Breast epithelium (tissue), 4 donors: ENCODE results near the gene GPBAR1. TPM values are rescaled to one million over a fixed set of nuclear protein-coding genes. Genes with fewer than 3 reads are reported as not detected.

Experiments
- DNase-seq, 2 donors: peaks; one replicate each; pipeline ENCODE4 v3.0.0-alpha.2; 2019; ENCODE audit warnings: low spot score in 2 of 2
- H3K27ac ChIP-seq, 2 donors: fragments of 200-600 bp; sonication (generic) in 1 of 2; one replicate each; pipeline ENCODE4 v1.5.1; 2016 to 2019; ENCODE audit warnings: mild to moderate bottlenecking in 1 of 2
- H3K27me3 ChIP-seq, 2 donors: fragments of 200-600 bp; sonication (generic) in 1 of 2; one replicate each; pipeline versions ENCODE4 v1.5.1 to v1.6.0; 2017 to 2019; ENCODE audit warnings: control low read depth in 1 of 2, mild to moderate bottlenecking in 1 of 2
- H3K36me3 ChIP-seq: fragments of 200-600 bp; one replicate; pipeline ENCODE4 v1.5.1; 2019
- H3K4me1 ChIP-seq, 2 donors: fragments of 200-600 bp; sonication (generic); one replicate each; pipeline ENCODE4 v1.5.1; 2016 to 2019; ENCODE audit warnings: control low read depth in 1 of 2
- H3K4me3 ChIP-seq, 3 donors: fragments of 200-600 bp; sonication (generic); 1 replicate in 2 of 3; 2 replicates in 1 of 3; pipeline ENCODE4 v1.5.1; 2016 to 2019; ENCODE audit warnings: mild to moderate bottlenecking in 3 of 3, moderate library complexity in 2 of 3
- H3K9me3 ChIP-seq, 2 donors: fragments of 200-600 bp; sonication (generic) in 1 of 2; one replicate each; pipeline ENCODE4 v1.5.1; 2016 to 2019; ENCODE audit warnings: control low read depth in 1 of 2
- POLR2A ChIP-seq: fragments of 450-650 bp; IDR thresholded peaks from one replicate; pipeline ENCODE4 v1.6.1; 2016; ENCODE audit warnings: antibody characterized with exemption, mild to moderate bottlenecking, moderate library complexity
- POLR2AphosphoS5 ChIP-seq, 3 donors: sonication (generic); formaldehyde crosslinking; IDR thresholded peaks; one replicate each; pipeline ENCODE4 v1.6.1; 2017; ENCODE audit warnings: antibody characterized with exemption in 3 of 3
- intact Hi-C: fragments of 100-400 bp; cut with DNase I; formaldehyde crosslinking; loops from one replicate; pipeline ENCODE4 v1.15.1; 2023; ENCODE audit warnings: low total_unique reads
- total RNA-seq, 3 donors: library from RNA; depleted of rRNA; stranded (reverse); fragments of >200 nt; gene quantifications; one replicate each; pipeline ENCODE4 v1.1.0, GENCODE V29; 2016
- TF ChIP-seq, protein P1 (sequence below), 3 donors: fragments of 450-650 bp; IDR thresholded peaks; one replicate each; pipeline ENCODE4 v1.5.1; 2016 to 2017; ENCODE audit warnings: antibody characterized with exemption in 3 of 3, mild to moderate bottlenecking in 3 of 3, moderate library complexity in 3 of 3

GPBAR1 gene
- total RNA-seq, 3 donors from 2014 or later = 5.2 to 22.2 (median 8.5) TPM

DNA sequence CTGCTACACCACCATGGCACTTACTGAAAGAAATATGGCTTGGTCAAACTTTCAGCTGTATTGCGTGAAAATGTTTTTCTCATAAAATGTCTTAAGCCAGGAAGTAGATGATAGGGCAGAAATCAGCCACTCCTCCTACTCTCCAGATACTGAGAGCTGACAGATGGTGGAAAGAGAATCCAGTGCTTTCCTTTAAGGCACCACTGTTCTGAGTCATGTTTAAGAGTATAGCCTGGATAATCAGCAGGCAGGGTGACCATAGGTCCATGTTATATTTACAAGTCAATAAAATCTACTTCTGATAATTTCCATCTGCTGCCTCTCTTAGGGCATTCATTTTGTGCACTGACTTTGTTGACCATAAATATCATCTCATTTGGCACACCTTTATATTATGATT lies 21.9 kb upstream of the GPBAR1 start:
- DNase-seq = no peak
- Histone ChIP-seq H3K9me3 (no peaks in the 10 kb centered on the region), H3K36me3 (no peaks in the 10 kb centered on the region), H3K4me3 (no peak overlapping the region), H3K4me1 (no peaks in the 10 kb centered on the region), H3K27me3 (no peaks in the 10 kb centered on the region), H3K27ac (no peak overlapping the region)
- intact Hi-C loops = no loop called here
- no peak for TF ChIP-seq POLR2A

DNA sequence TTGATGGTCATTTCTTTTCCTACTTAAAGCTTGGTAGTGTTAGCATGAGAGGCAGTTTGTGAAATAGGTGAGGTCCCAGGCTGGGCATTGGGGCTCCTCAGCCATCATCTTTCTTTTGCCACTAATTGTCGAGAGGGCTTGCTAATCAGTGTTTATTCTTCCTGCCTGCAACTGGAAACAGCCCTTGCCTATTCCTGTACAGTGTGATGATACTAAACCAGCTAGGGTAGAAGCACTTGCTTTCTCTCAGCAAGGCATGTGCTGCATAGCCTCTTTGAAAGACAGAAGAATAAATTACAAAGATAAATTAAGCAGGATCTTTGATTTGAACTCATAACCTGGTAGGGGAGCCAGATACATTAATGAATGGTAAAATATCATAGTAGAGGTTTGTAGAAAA lies 16.6 kb upstream of the GPBAR1 start:
- DNase-seq = no peak
- H3K27me3 ChIP-seq = no peaks in the 10 kb centered on the region
- H3K4me1 ChIP-seq = no peaks in the 10 kb centered on the region
- peaks cover 4% of the 10 kb centered on the region for H3K36me3 ChIP-seq
- H3K9me3 ChIP-seq = no peaks in the 10 kb centered on the region
- H3K27ac ChIP-seq = no peak overlapping the region
- TF ChIP-seq POLR2A = no peak
- TF ChIP-seq, protein P1, sequence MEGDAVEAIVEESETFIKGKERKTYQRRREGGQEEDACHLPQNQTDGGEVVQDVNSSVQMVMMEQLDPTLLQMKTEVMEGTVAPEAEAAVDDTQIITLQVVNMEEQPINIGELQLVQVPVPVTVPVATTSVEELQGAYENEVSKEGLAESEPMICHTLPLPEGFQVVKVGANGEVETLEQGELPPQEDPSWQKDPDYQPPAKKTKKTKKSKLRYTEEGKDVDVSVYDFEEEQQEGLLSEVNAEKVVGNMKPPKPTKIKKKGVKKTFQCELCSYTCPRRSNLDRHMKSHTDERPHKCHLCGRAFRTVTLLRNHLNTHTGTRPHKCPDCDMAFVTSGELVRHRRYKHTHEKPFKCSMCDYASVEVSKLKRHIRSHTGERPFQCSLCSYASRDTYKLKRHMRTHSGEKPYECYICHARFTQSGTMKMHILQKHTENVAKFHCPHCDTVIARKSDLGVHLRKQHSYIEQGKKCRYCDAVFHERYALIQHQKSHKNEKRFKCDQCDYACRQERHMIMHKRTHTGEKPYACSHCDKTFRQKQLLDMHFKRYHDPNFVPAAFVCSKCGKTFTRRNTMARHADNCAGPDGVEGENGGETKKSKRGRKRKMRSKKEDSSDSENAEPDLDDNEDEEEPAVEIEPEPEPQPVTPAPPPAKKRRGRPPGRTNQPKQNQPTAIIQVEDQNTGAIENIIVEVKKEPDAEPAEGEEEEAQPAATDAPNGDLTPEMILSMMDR (IDR thresholded peaks at IDR 0.05) = no peak
- no peak overlapping the region for H3K4me3 ChIP-seq
- intact Hi-C loops = no loop called here

DNA sequence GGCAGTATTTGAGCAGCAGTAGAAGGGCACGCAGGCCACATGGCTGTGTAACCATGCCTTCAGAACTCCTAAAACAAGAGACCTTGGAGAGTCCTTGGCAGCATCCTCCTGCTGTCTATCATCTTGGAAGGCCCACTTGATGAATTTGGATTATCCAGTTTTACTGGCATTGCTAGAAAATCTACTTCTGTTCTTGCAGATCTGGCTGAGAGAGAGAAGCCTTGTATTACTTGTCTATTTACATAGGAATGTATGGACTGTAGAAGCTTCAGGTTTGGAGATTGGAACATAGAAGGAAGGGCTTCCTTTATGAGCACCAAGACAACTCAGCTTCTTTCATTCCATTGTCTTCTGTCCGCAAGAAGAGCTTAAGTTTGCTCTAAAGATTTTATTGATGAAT lies 16.1 kb upstream of the GPBAR1 start:
- no peaks in the 10 kb centered on the region for H3K27me3 ChIP-seq
- H3K4me3 ChIP-seq = no peak overlapping the region
- intact Hi-C loops = no loop called here
- no peak for DNase-seq
- no peak overlapping the region for H3K27ac ChIP-seq
- H3K9me3 ChIP-seq = no peaks in the 10 kb centered on the region
- no peaks in the 10 kb centered on the region for H3K4me1 ChIP-seq
- peaks cover 4% of the 10 kb centered on the region for H3K36me3 ChIP-seq
- TF ChIP-seq POLR2A (no peak), POLR2AphosphoS5 (IDR thresholded peaks at IDR 0.05) (no peak)
- TF ChIP-seq, protein P1 (IDR thresholded peaks at IDR 0.05) = no peak

DNA sequence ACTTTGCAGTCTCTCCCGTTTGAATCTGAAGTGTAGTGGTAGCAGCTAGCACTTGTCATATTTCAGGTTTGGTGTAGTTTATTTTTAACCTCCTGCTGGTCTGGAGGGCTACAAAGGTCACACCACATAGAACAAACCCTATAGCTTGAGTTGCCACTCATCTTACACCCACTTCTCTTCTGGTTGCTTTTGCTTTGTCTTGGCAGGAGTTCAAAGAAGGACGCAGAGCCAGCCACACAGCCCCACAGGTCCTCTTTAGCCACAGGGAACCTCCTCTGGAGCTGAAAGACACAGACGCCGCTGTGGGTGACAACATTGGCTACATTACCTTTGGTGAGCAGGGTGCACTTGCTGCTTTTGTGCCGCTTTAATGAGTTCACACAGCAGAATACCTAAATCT lies 15.6 kb upstream of the GPBAR1 start:
- Histone ChIP-seq H3K27me3 (no peaks in the 10 kb centered on the region), H3K4me1 (no peaks in the 10 kb centered on the region), H3K36me3 (peaks cover 4% of the 10 kb centered on the region), H3K27ac (no peak overlapping the region), H3K9me3 (no peaks in the 10 kb centered on the region), H3K4me3 (no peak overlapping the region)
- intact Hi-C loops = no loop called here
- DNase-seq = no peak
- TF ChIP-seq, protein P1 (IDR thresholded peaks at IDR 0.05) = no peak
- no peak for TF ChIP-seq POLR2AphosphoS5 (IDR thresholded peaks at IDR 0.05)
- no peak for TF ChIP-seq POLR2A

DNA sequence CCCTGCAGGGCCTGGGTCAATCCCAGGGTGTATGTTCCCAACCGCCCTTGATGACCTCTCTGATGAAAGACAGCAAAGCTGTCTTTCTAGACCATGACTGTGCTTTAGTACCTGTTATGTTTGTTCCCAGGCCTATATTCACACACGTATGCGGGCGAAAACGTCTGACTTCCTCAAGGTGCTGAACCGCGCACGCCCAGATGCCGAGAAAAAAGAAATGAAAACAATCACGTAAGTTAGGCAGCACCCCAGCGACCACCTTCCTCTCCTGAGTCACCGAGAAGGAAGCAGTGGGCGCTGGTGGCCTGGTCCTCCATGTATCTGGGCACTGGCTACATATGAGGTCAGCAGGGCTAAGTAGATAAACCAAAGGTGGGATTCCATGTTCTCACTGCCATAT lies 11.1 kb upstream of the GPBAR1 start:
- no peak overlapping the region for H3K27ac ChIP-seq
- no peaks in the 10 kb centered on the region for H3K27me3 ChIP-seq
- DNase-seq = no peak
- H3K4me1 ChIP-seq = no peaks in the 10 kb centered on the region
- intact Hi-C loops = no loop called here
- H3K36me3 ChIP-seq = peaks cover 14% of the 10 kb centered on the region
- TF ChIP-seq POLR2A (no peak), POLR2AphosphoS5 (IDR thresholded peaks at IDR 0.05) (no peak)
- TF ChIP-seq, protein P1 (IDR thresholded peaks at IDR 0.05) = no peak
- no peak overlapping the region for H3K4me3 ChIP-seq
- H3K9me3 ChIP-seq = no peaks in the 10 kb centered on the region
